BE2C (cell line): ENCODE measurements around the gene PTPRE.

Experiments used
- DNase-seq: peaks from one replicate; pipeline ENCODE4 v3.0.0-alpha.2; 2020
- H3K27me3 ChIP-seq: fragments of 250-450 bp; sonication (Bioruptor Pico); 2 replicates; pipeline ENCODE4 v1.5.1; 2020; ENCODE audit warnings: mild to moderate bottlenecking
- H3K36me3 ChIP-seq: fragments of 250-450 bp; sonication (Bioruptor Pico); 2 replicates; pipeline ENCODE4 v1.5.1; 2020; ENCODE audit warnings: mild to moderate bottlenecking
- H3K4me1 ChIP-seq: fragments of 250-450 bp; sonication (Bioruptor Pico); 2 replicates; pipeline ENCODE4 v1.5.1; 2020
- H3K4me3 ChIP-seq: 2 replicates; pipeline ENCODE4 v1.5.1; 2011; ENCODE audit warnings: low read depth, low read length
- H3K9me3 ChIP-seq: fragments of 250-450 bp; sonication (Bioruptor Pico); 2 replicates; pipeline ENCODE4 v1.5.1; 2020
- TF ChIP-seq, protein P1 (sequence below): IDR thresholded peaks from 2 replicates; pipeline ENCODE4 v1.5.1; 2012; ENCODE audit warnings: mild to moderate bottlenecking, low read depth, low read length

PTPRE gene

GRCh38 chr10:127979045-127979444, 72.1 kb downstream of the PTPRE start:
- Histone ChIP-seq H3K27me3 (no peaks in the 10 kb centered on the region), H3K9me3 (no peaks in the 10 kb centered on the region), H3K4me3 (no peak overlapping the region), H3K36me3 (no peaks in the 10 kb centered on the region), H3K4me1 (no peaks in the 10 kb centered on the region)
- TF ChIP-seq, protein P1, sequence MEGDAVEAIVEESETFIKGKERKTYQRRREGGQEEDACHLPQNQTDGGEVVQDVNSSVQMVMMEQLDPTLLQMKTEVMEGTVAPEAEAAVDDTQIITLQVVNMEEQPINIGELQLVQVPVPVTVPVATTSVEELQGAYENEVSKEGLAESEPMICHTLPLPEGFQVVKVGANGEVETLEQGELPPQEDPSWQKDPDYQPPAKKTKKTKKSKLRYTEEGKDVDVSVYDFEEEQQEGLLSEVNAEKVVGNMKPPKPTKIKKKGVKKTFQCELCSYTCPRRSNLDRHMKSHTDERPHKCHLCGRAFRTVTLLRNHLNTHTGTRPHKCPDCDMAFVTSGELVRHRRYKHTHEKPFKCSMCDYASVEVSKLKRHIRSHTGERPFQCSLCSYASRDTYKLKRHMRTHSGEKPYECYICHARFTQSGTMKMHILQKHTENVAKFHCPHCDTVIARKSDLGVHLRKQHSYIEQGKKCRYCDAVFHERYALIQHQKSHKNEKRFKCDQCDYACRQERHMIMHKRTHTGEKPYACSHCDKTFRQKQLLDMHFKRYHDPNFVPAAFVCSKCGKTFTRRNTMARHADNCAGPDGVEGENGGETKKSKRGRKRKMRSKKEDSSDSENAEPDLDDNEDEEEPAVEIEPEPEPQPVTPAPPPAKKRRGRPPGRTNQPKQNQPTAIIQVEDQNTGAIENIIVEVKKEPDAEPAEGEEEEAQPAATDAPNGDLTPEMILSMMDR: no peak
- DNase-seq: no peak

GRCh38 chr10:127979566-127979965, 72.7 kb downstream of the PTPRE start:
- no peaks in the 10 kb centered on the region for H3K27me3 ChIP-seq
- TF ChIP-seq, protein P1: no peak
- no peak overlapping the region for H3K4me3 ChIP-seq
- no peaks in the 10 kb centered on the region for H3K4me1 ChIP-seq
- H3K36me3 ChIP-seq: no peaks in the 10 kb centered on the region
- DNase-seq: no peak
- no peaks in the 10 kb centered on the region for H3K9me3 ChIP-seq

DNA sequence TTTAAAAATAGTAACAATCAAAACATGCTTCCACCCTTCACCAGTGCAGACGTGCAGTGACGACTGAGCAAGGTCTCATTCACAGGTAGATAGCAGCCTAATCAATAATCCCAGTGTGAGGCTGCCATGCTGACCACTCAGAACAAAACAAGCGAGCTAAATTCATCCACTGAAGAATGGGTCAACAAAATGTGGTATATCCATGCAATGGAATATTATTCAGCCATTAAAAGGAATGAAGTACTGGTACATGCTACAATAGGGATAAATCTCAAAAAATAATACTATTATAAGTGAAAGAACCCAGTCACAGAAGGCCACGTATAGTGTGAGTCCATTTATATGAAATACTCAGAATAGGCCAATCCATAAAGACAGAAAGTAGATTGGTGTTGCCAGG, 74.0 kb downstream of the PTPRE start:
- TF ChIP-seq, protein P1: no peak
- Histone ChIP-seq H3K36me3 (no peaks in the 10 kb centered on the region), H3K4me3 (no peak overlapping the region), H3K4me1 (no peaks in the 10 kb centered on the region), H3K9me3 (no peaks in the 10 kb centered on the region), H3K27me3 (no peaks in the 10 kb centered on the region)
- DNase-seq: no peak

DNA sequence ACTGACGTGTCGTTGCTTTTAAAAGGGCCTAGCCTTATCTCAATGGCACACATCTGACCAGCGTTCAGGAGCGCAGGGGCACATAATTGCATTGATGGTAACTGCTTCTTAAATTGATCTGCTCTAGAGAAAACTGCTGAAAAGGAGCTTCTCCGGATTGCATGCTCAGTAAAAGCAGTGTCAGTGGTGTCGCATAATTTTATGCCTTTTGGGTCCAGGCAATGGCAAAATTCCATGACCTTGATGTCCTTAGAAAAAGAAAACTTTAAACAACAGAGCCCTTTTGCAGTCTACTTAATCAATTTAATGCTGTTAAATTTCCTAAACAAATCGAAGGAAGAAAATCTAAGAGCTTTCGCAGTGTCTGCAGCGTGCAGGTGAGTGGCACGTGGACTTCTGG, 75.7 kb downstream of the PTPRE start:
- DNase-seq: no peak
- no peaks in the 10 kb centered on the region for H3K9me3 ChIP-seq

GRCh38 chr10:127983344-127984100, 76.6 kb downstream of the PTPRE start:
- no peak for DNase-seq
- Histone ChIP-seq H3K9me3 (no peaks in the 10 kb centered on the region), H3K36me3 (no peaks in the 10 kb centered on the region), H3K4me3 (no peak overlapping the region), H3K4me1 (no peaks in the 10 kb centered on the region), H3K27me3 (no peaks in the 10 kb centered on the region)
- TF ChIP-seq, protein P1: no peak

More for the DNA sequence above, 75.7 kb downstream of the PTPRE start:
- TF ChIP-seq, protein P1: no peak
- Histone ChIP-seq H3K36me3 (no peaks in the 10 kb centered on the region), H3K4me3 (no peak overlapping the region), H3K27me3 (no peaks in the 10 kb centered on the region), H3K4me1 (no peaks in the 10 kb centered on the region)

DNA sequence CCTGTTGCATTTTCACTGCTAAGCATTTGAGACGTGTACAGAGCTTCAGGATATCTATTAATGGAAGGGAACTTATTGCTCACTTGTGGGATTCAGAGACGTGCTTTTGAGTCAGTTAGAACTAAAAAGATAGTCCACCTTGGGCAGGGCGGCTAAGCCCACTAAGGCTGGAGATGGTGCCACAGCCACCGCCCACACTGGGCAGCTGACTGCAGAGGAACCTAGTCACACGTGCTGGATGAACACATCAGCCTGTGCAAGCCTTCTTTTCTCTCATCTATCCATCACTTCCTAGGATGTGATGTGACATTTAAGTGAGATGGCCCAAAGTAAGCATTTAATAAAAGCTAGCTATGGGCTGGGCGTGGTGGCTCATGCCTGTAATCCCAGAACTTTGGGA, 78.0 kb downstream of the PTPRE start:
- Histone ChIP-seq H3K4me1 (no peaks in the 10 kb centered on the region), H3K4me3 (no peak overlapping the region), H3K27me3 (no peaks in the 10 kb centered on the region), H3K9me3 (no peaks in the 10 kb centered on the region), H3K36me3 (no peaks in the 10 kb centered on the region)
- TF ChIP-seq, protein P1: no peak
- DNase-seq: no peak
